ENCODE results near the gene KCNC2.

GRCh38 chr12:75011120-75011519 is 198.5 kb downstream of the KCNC2 start:
- TF ChIP-seq POLR2A (IDR thresholded peaks at IDR 0.05; ENCODE audit: low read depth, low read length) = no peak
- TF ChIP-seq TAF1 (IDR thresholded peaks at IDR 0.05; ENCODE audit: low read depth, low read length) = no peak
- TF ChIP-seq POLR2AphosphoS5 (IDR thresholded peaks at IDR 0.05; ENCODE audit: low read depth, low read length) = no peak
- TF ChIP-seq PAX5 (IDR thresholded peaks at IDR 0.05; ENCODE audit: insufficient read depth, low read length, severe bottlenecking) = no peak
- TF ChIP-seq SPI1 (IDR thresholded peaks at IDR 0.05; ENCODE audit: low read depth, low read length) = no peak
- no peak for TF ChIP-seq POU2F2 (IDR thresholded peaks at IDR 0.05; ENCODE audit: low read depth, low read length)
